ENCODE measurements around the gene CDKL2. TPM values are rescaled to one million over a fixed set of nuclear protein-coding genes. Genes with fewer than 3 reads are reported as not detected.

Gene CDKL2
- total RNA-seq, 2 donors from 2014 or later, result 0.51 to 1.2 TPM

DNA sequence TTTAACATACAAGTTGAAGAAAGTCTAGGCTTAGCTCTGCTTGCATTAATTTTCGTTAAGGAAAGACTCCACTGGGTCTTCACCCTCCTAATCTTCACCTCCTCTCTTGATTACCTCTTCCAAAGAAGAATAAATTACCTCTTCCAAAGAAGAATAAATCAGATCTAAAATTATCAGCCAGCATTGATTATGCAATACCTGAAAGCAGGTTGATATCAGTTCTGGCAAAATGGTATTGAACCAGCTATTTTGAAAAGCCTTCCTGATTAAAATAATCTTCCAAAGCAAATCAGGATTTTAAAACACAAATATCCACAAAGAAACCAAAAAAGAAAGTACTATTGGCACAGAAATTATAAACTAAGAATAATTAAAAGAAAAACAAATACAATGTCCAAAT lies 36.9 kb downstream of the CDKL2 start:
- Histone ChIP-seq H3K36me3 (no peaks in the 10 kb centered on the region), H3K27me3 (no peaks in the 10 kb centered on the region), H3K4me3 (no peak overlapping the region), H3K4me1 (no peaks in the 10 kb centered on the region), H3K27ac (no peak overlapping the region), H3K9me3 (no peaks in the 10 kb centered on the region)
- TF ChIP-seq, protein P1, sequence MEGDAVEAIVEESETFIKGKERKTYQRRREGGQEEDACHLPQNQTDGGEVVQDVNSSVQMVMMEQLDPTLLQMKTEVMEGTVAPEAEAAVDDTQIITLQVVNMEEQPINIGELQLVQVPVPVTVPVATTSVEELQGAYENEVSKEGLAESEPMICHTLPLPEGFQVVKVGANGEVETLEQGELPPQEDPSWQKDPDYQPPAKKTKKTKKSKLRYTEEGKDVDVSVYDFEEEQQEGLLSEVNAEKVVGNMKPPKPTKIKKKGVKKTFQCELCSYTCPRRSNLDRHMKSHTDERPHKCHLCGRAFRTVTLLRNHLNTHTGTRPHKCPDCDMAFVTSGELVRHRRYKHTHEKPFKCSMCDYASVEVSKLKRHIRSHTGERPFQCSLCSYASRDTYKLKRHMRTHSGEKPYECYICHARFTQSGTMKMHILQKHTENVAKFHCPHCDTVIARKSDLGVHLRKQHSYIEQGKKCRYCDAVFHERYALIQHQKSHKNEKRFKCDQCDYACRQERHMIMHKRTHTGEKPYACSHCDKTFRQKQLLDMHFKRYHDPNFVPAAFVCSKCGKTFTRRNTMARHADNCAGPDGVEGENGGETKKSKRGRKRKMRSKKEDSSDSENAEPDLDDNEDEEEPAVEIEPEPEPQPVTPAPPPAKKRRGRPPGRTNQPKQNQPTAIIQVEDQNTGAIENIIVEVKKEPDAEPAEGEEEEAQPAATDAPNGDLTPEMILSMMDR (IDR thresholded peaks at IDR 0.05), result no peak
- DNase-seq (ENCODE audit: low spot score), result no peak

DNA sequence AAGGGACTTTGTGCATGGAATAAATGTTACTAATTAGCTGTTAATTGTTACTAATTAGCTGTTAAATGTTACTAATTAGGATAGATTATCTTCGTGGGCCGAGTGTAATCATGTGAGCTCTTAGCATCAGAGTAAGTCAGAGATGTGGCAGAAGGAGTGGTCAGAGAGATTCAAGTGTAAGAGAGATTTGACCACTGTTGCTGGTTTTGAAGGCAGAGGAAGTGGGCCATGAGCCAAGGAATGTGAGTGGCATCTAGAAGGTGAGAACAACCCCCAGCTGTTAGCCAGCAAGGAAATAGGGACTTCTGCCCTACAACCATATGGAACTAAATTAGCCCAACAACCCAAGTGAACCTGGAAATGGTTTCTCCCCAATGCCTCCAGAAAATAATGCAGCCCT lies 46.3 kb downstream of the CDKL2 start:
- H3K27me3 ChIP-seq, result no peaks in the 10 kb centered on the region
- no peak overlapping the region for H3K4me3 ChIP-seq
- TF ChIP-seq, protein P1 (IDR thresholded peaks at IDR 0.05), result no peak
- DNase-seq (ENCODE audit: low spot score), result no peak
- no peak overlapping the region for H3K27ac ChIP-seq
- H3K4me1 ChIP-seq, result no peaks in the 10 kb centered on the region
- no peaks in the 10 kb centered on the region for H3K36me3 ChIP-seq
- H3K9me3 ChIP-seq, result peaks cover 0 to 5% of the 10 kb centered on the region in 2 donors

- Histone ChIP-seq H3K27me3 (no peaks in the 10 kb centered on the region), H3K4me1 (no peaks in the 10 kb centered on the region), H3K27ac (no peak overlapping the region), H3K36me3 (no peaks in the 10 kb centered on the region), H3K4me3 (no peak overlapping the region), H3K9me3 (no peaks in the 10 kb centered on the region)
- DNase-seq (ENCODE audit: low spot score), result no peak
- TF ChIP-seq, protein P1 (IDR thresholded peaks at IDR 0.05), result no peak
These were observed 62.6 kb downstream of the CDKL2 start for GRCh38 chr4:75567725-75568124.

DNA sequence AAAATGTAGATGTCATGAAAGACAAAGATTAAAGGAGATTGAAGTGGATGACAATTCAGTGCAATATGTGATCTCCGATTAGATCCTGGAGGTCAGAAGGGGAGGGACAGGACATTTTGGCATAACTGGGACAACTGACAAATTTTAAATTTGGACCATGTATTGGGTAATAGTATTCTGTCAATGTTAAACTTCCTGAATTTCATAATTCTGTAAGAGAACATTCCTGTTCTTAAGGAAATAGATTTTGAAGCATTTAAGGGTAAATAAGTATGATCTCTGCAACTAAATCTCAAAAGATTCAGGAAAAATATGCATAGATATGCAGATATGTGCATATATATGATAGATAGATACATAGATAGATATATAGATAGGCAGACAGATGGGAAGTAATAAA lies 63.4 kb downstream of the CDKL2 start:
- TF ChIP-seq, protein P1 (IDR thresholded peaks at IDR 0.05), result no peak
- Histone ChIP-seq H3K4me1 (no peaks in the 10 kb centered on the region), H3K27me3 (no peaks in the 10 kb centered on the region), H3K4me3 (no peak overlapping the region), H3K36me3 (no peaks in the 10 kb centered on the region), H3K9me3 (no peaks in the 10 kb centered on the region), H3K27ac (no peak overlapping the region)
- no peak for DNase-seq (ENCODE audit: low spot score)

- TF ChIP-seq, protein P1 (IDR thresholded peaks at IDR 0.05), result no peak
- no peak for DNase-seq (ENCODE audit: low spot score)
- Histone ChIP-seq H3K4me1 (no peaks in the 10 kb centered on the region), H3K27ac (no peak overlapping the region), H3K27me3 (no peaks in the 10 kb centered on the region), H3K4me3 (no peak overlapping the region), H3K9me3 (no peaks in the 10 kb centered on the region), H3K36me3 (no peaks in the 10 kb centered on the region)
These were observed 64.8 kb downstream of the CDKL2 start for GRCh38 chr4:75565481-75565880.

DNA sequence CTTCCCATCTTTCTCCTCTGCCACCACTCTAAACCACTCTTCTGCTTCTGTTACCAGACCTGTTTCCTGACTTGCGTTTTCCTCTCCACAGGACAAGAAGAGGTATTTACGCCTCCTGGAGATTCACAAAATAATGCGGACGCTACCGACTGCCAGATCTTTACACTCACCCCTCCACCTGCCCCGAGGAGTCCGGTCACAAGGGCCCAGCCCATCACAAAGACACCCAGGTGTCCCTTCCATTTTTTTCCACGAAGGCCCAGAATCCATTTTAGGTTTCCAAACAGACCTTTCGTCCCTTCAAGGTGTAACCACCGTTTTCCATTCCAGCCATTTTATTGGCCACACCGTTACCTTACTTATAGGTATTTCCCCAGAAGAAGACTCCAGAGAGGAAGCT lies 66.3 kb downstream of the CDKL2 start:
- Histone ChIP-seq H3K4me1 (no peaks in the 10 kb centered on the region), H3K27ac (no peak overlapping the region), H3K9me3 (no peaks in the 10 kb centered on the region), H3K36me3 (no peaks in the 10 kb centered on the region), H3K27me3 (no peaks in the 10 kb centered on the region), H3K4me3 (no peak overlapping the region)
- TF ChIP-seq, protein P1 (IDR thresholded peaks at IDR 0.05), result no peak
- DNase-seq (ENCODE audit: low spot score), result no peak

All from right atrium auricular region (tissue), 2 donors.